ENCODE data around the gene ACSL1. TPM values are rescaled to one million over a fixed set of nuclear protein-coding genes. Genes with fewer than 3 reads are reported as not detected.

ACSL1 gene
- total and polyA plus RNA-seq, 12 donors, result 6.2 to 113 (median 67.7) TPM

DNA sequence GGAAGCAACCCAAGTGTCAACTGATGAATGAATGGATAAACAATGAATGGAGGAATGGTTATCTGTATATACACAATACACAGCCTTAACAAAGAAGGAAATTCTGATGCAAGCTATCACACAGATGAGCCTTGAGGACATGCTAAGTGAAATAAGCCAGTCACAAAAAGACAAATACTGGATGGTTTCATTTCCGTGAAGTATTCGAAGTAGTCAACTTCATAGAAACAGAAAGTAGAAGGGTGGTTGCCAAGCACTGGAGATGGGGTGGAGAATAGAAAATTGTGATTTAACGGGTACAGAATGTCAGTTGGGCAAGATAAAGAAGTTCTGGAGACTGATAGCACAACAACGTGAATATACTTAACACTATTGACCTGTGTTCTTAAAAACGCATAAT, 120.1 kb downstream of the ACSL1 start:
- 85 to 93% (median 89%) methylated on average over 5 of the region's 5 CpGs for WGBS, 4 donors

More for the DNA sequence above, 120.1 kb downstream of the ACSL1 start:
- intact Hi-C loops (cut with DNase I), result no loop called here
- Histone ChIP-seq H3K9me3 (replicated peaks in 1 of 3) (no peaks in the 10 kb centered on the region), H3K4me1 (replicated peaks in 1 of 2) (no peaks in the 10 kb centered on the region), H3K36me3 (replicated peaks in 1 of 2) (no peaks in the 10 kb centered on the region), H3K27me3 (no peaks in the 10 kb centered on the region), H3K4me3 (no peak overlapping the region), H3K27ac (no peak overlapping the region)
- no peak for DNase-seq
- TF ChIP-seq, protein P1, sequence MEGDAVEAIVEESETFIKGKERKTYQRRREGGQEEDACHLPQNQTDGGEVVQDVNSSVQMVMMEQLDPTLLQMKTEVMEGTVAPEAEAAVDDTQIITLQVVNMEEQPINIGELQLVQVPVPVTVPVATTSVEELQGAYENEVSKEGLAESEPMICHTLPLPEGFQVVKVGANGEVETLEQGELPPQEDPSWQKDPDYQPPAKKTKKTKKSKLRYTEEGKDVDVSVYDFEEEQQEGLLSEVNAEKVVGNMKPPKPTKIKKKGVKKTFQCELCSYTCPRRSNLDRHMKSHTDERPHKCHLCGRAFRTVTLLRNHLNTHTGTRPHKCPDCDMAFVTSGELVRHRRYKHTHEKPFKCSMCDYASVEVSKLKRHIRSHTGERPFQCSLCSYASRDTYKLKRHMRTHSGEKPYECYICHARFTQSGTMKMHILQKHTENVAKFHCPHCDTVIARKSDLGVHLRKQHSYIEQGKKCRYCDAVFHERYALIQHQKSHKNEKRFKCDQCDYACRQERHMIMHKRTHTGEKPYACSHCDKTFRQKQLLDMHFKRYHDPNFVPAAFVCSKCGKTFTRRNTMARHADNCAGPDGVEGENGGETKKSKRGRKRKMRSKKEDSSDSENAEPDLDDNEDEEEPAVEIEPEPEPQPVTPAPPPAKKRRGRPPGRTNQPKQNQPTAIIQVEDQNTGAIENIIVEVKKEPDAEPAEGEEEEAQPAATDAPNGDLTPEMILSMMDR (IDR thresholded peaks at IDR 0.05), result no peak
- TF ChIP-seq POLR2A (IDR thresholded peaks at IDR 0.05), result no peak

Small RNAs within 50 kb of the gene (microRNA-seq; reads per million reads assigned to microRNA genes)
- gene MIR3945, result 0 to 0.28 (median 0) reads per million in 3 donors

Small RNAs within 50 kb of the gene (small RNA-seq; reads per million reads assigned to genes)
- gene MIR3945, result 0 reads per million in 2 donors

Other genes starting within 250 kb of the ACSL1 start
- gene CASP3, start 176.5 kb downstream of the ACSL1 start, total RNA-seq, result 10 to 100 TPM; 11.2 to 44.5 (median 20.9) TPM
- 10 to 100 TPM in 1 of 3 donors, 1 to 10 TPM in 2; 8.5 to 25.3 (median 10.0) TPM for gene CASP3, start 176.5 kb downstream of the ACSL1 start, polyA plus RNA-seq
- 10 to 100 TPM in 6 of 9 donors, 1 to 10 TPM in 3; 7.5 to 24.5 (median 11.4) TPM for gene PRIMPOL, start 176.2 kb downstream of the ACSL1 start, total RNA-seq
- 10 to 100 TPM in 2 of 3 donors, 1 to 10 TPM in 1; 9.6 to 66.2 (median 38.1) TPM for gene PRIMPOL, start 176.2 kb downstream of the ACSL1 start, polyA plus RNA-seq
- 10 to 100 TPM in 1 of 9 donors, 1 to 10 TPM in 7, under 1 TPM in 1; 0.97 to 15.6 (median 2.2) TPM for gene CENPU, start 91.9 kb downstream of the ACSL1 start, total RNA-seq
- gene CENPU, start 91.9 kb downstream of the ACSL1 start, polyA plus RNA-seq, result 1 to 10 TPM; 2.7 to 5.2 (median 4.1) TPM
- gene HELT, start 192.5 kb upstream of the ACSL1 start, total RNA-seq, result not detected
- gene HELT, start 192.5 kb upstream of the ACSL1 start, polyA plus RNA-seq, result not detected